ENCODE measurements around the gene TMEM40.

The TMEM40 gene

GRCh38 chr3:12719984-12720898, 38.8 kb downstream of the TMEM40 start:
- no peak overlapping the region for H3K4me3 ChIP-seq (ENCODE audit: low read depth, low read length)
- TF ChIP-seq, protein P1, sequence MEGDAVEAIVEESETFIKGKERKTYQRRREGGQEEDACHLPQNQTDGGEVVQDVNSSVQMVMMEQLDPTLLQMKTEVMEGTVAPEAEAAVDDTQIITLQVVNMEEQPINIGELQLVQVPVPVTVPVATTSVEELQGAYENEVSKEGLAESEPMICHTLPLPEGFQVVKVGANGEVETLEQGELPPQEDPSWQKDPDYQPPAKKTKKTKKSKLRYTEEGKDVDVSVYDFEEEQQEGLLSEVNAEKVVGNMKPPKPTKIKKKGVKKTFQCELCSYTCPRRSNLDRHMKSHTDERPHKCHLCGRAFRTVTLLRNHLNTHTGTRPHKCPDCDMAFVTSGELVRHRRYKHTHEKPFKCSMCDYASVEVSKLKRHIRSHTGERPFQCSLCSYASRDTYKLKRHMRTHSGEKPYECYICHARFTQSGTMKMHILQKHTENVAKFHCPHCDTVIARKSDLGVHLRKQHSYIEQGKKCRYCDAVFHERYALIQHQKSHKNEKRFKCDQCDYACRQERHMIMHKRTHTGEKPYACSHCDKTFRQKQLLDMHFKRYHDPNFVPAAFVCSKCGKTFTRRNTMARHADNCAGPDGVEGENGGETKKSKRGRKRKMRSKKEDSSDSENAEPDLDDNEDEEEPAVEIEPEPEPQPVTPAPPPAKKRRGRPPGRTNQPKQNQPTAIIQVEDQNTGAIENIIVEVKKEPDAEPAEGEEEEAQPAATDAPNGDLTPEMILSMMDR (IDR thresholded peaks at IDR 0.05; ENCODE audit: control insufficient read depth, extremely low read depth, insufficient read depth) = peak; percentile 96
- DNase-seq (ENCODE audit: low read depth) = peak; percentile 59

GRCh38 chr3:12719541-12719940, 39.5 kb downstream of the TMEM40 start:
- TF ChIP-seq, protein P1 (IDR thresholded peaks at IDR 0.05; ENCODE audit: control insufficient read depth, extremely low read depth, insufficient read depth) = no peak
- no peak overlapping the region for H3K4me3 ChIP-seq (ENCODE audit: low read depth, low read length)

DNA sequence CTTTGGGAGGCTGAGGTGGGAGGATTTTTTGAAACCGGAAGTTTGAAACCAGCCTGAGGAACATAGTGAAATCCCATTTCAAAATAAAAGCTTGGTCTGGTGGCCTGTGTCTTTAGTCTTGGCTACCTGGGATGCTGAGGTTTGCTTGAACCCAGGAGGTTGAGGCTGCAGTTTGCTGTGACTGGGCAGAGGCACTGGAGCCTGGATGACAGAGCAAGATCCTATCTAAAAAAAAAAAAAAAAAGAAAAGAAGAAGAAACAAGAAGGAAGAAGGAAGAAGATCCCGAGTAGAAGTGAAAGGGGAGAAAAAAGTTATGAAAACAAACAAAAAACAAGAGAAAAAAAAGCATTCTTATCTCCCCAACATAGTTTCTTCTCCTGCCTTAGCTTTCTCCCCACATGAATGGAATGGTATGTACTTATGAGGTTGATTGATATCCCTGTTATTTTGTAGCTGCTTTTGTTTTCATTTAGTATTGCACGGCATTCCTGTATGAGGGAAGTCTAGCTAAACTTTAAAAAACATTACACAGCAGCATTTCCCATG, 42.4 kb downstream of the TMEM40 start:
- TF ChIP-seq, protein P1 (IDR thresholded peaks at IDR 0.05; ENCODE audit: control insufficient read depth, extremely low read depth, insufficient read depth) = no peak
- H3K4me3 ChIP-seq (ENCODE audit: low read depth, low read length) = no peak overlapping the region
- DNase-seq (ENCODE audit: low read depth) = no peak

More at GRCh38 chr3:12719541-12719940, 39.5 kb downstream of the TMEM40 start:
- no peak for DNase-seq (ENCODE audit: low read depth)

- TF ChIP-seq, protein P1 (IDR thresholded peaks at IDR 0.05; ENCODE audit: control insufficient read depth, extremely low read depth, insufficient read depth) = no peak
- no peak overlapping the region for H3K4me3 ChIP-seq (ENCODE audit: low read depth, low read length)
- DNase-seq (ENCODE audit: low read depth) = no peak
These were observed 44.8 kb downstream of the TMEM40 start for GRCh38 chr3:12714278-12714677.

DNA sequence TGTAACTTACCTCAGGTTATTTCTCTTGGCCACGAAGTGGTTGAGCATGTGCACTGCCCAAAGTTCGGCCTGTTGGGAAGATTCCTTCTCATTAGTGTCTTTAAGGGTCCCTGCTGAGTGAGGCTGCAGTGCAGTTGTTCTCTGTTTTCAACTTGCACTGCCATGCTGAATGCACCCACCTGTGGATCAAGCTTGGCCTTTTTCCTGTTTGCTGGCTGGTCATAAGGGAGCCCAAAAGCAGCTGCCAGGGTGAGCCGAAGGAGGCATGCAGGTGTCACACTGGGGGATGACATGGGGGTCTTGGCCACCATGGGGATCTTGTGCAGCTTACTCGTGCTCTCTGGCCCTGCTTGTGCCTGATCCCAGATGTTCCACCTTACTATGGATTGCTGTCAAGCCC, 49.0 kb downstream of the TMEM40 start:
- no peak overlapping the region for H3K4me3 ChIP-seq (ENCODE audit: low read depth, low read length)
- DNase-seq (ENCODE audit: low read depth) = no peak
- TF ChIP-seq, protein P1 (IDR thresholded peaks at IDR 0.05; ENCODE audit: control insufficient read depth, extremely low read depth, insufficient read depth) = no peak

DNA sequence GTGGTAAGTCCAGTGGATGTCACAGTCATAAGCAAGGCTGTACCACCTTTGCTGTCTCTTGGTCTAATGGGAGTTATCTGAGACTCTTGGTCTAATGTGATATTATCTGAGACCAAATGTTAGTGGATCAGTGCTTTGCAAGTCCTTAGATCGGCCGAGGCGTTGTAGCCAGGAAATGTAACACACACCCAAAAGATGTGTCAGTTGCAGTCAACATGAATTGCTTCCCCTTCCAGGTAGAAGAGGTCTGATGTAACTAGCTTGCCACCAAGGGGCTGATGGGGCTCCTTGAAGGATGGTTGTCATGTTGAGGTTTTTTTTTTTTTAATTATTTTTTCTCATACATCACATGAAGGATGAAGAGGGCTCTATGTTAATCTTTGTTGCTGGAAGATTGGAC, 49.7 kb downstream of the TMEM40 start:
- no peak for DNase-seq (ENCODE audit: low read depth)
- no peak overlapping the region for H3K4me3 ChIP-seq (ENCODE audit: low read depth, low read length)
- TF ChIP-seq, protein P1 (IDR thresholded peaks at IDR 0.05; ENCODE audit: control insufficient read depth, extremely low read depth, insufficient read depth) = no peak

All from LNCaP clone FGC (cell line).